H1 (cell line): ENCODE data around the gene BEX3. TPM values are rescaled to one million over a fixed set of nuclear protein-coding genes. Genes with fewer than 3 reads are reported as not detected.

Experiments used
- BRCA1 ChIP-seq: IDR thresholded peaks from 2 replicates; pipeline ENCODE4 v1.6.1; 2012; ENCODE audit warnings: low read depth, low read length, improper control_type of control experiment
- CTBP2 ChIP-seq: IDR thresholded peaks from 2 replicates; pipeline ENCODE4 v1.7.0; 2011; ENCODE audit warnings: borderline replicate concordance, mild to moderate bottlenecking, moderate library complexity, mixed read lengths, low read length; ENCODE audit not compliant: insufficient read depth, insufficient read length
- JUN ChIP-seq: IDR thresholded peaks from 2 replicates; pipeline ENCODE4 v1.6.1; 2011; ENCODE audit warnings: low read depth, mild to moderate bottlenecking, improper control_type of control experiment, low read length
- SP2 ChIP-seq: IDR thresholded peaks from 2 replicates; pipeline ENCODE4 v1.6.1; 2012; ENCODE audit warnings: mild to moderate bottlenecking, low read length, inconsistent platforms
- SP4 ChIP-seq: IDR thresholded peaks from 2 replicates; pipeline ENCODE4 v1.6.1; 2012; ENCODE audit warnings: low read length, inconsistent platforms
- SRF ChIP-seq: IDR thresholded peaks from 2 replicates; pipeline ENCODE4 v1.6.1; 2011; ENCODE audit warnings: mild to moderate bottlenecking, low read depth, low read length, moderate library complexity
- polyA plus RNA-seq, 7 experiments: library from polyadenylated mRNA; depleted of rRNA in 3 of 7; stranded (reverse) in 5 of 7; unstranded in 2 of 7; fragments of >200 nt in 5 of 7; fragments of 200-250 nt in 2 of 7; gene quantifications; 1 replicate in 5 of 7; 2 replicates in 1 of 7; 4 replicates in 1 of 7; pipeline versions ENCODE4 v1.2.1 to v1.2.3, GENCODE V29; 2011 to 2013; ENCODE audit warnings: missing spikeins in 2 of 7, mixed read lengths in 2 of 7
- total RNA-seq: library from RNA; stranded (reverse); fragmentation: NEBNext Ultra II Directional; extraction: Animal tissue kit (Norgen Biotek cat#: 25700); gene quantifications from 2 replicates; pipeline ENCODE4 v1.2.1, GENCODE V29; 2021
- TF ChIP-seq, protein P1 (sequence below): fragments of 300-600 bp; sonication (generic); IDR thresholded peaks from 2 replicates; pipeline ENCODE4 v1.7.1; 2012; ENCODE audit warnings: low read length, moderate library complexity, mild to moderate bottlenecking, inconsistent platforms; ENCODE audit not compliant: insufficient replicate concordance

BEX3 gene
- total and polyA plus RNA-seq, 2 of the 8 experiments (the other 6 are each of a cell fraction or from before 2014, with no cell fraction given), result 330 to 366 TPM

GRCh38 chrX:103398421-103398864 lies 22.1 kb downstream of the BEX3 start (continued):
- TF ChIP-seq, protein P1, sequence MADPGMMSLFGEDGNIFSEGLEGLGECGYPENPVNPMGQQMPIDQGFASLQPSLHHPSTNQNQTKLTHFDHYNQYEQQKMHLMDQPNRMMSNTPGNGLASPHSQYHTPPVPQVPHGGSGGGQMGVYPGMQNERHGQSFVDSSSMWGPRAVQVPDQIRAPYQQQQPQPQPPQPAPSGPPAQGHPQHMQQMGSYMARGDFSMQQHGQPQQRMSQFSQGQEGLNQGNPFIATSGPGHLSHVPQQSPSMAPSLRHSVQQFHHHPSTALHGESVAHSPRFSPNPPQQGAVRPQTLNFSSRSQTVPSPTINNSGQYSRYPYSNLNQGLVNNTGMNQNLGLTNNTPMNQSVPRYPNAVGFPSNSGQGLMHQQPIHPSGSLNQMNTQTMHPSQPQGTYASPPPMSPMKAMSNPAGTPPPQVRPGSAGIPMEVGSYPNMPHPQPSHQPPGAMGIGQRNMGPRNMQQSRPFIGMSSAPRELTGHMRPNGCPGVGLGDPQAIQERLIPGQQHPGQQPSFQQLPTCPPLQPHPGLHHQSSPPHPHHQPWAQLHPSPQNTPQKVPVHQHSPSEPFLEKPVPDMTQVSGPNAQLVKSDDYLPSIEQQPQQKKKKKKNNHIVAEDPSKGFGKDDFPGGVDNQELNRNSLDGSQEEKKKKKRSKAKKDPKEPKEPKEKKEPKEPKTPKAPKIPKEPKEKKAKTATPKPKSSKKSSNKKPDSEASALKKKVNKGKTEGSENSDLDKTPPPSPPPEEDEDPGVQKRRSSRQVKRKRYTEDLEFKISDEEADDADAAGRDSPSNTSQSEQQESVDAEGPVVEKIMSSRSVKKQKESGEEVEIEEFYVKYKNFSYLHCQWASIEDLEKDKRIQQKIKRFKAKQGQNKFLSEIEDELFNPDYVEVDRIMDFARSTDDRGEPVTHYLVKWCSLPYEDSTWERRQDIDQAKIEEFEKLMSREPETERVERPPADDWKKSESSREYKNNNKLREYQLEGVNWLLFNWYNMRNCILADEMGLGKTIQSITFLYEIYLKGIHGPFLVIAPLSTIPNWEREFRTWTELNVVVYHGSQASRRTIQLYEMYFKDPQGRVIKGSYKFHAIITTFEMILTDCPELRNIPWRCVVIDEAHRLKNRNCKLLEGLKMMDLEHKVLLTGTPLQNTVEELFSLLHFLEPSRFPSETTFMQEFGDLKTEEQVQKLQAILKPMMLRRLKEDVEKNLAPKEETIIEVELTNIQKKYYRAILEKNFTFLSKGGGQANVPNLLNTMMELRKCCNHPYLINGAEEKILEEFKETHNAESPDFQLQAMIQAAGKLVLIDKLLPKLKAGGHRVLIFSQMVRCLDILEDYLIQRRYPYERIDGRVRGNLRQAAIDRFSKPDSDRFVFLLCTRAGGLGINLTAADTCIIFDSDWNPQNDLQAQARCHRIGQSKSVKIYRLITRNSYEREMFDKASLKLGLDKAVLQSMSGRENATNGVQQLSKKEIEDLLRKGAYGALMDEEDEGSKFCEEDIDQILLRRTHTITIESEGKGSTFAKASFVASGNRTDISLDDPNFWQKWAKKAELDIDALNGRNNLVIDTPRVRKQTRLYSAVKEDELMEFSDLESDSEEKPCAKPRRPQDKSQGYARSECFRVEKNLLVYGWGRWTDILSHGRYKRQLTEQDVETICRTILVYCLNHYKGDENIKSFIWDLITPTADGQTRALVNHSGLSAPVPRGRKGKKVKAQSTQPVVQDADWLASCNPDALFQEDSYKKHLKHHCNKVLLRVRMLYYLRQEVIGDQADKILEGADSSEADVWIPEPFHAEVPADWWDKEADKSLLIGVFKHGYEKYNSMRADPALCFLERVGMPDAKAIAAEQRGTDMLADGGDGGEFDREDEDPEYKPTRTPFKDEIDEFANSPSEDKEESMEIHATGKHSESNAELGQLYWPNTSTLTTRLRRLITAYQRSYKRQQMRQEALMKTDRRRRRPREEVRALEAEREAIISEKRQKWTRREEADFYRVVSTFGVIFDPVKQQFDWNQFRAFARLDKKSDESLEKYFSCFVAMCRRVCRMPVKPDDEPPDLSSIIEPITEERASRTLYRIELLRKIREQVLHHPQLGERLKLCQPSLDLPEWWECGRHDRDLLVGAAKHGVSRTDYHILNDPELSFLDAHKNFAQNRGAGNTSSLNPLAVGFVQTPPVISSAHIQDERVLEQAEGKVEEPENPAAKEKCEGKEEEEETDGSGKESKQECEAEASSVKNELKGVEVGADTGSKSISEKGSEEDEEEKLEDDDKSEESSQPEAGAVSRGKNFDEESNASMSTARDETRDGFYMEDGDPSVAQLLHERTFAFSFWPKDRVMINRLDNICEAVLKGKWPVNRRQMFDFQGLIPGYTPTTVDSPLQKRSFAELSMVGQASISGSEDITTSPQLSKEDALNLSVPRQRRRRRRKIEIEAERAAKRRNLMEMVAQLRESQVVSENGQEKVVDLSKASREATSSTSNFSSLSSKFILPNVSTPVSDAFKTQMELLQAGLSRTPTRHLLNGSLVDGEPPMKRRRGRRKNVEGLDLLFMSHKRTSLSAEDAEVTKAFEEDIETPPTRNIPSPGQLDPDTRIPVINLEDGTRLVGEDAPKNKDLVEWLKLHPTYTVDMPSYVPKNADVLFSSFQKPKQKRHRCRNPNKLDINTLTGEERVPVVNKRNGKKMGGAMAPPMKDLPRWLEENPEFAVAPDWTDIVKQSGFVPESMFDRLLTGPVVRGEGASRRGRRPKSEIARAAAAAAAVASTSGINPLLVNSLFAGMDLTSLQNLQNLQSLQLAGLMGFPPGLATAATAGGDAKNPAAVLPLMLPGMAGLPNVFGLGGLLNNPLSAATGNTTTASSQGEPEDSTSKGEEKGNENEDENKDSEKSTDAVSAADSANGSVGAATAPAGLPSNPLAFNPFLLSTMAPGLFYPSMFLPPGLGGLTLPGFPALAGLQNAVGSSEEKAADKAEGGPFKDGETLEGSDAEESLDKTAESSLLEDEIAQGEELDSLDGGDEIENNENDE, result no peak
- TF ChIP-seq SP4, result no peak
- no peak for TF ChIP-seq SRF
- TF ChIP-seq SP2, result no peak
- no peak for TF ChIP-seq JUN
- no peak for TF ChIP-seq BRCA1
- no peak for TF ChIP-seq CTBP2
